Kasumi-1 (cell line): Measurements from ENCODE around the gene GATC.
"Not testable (repeated sequence)": the region's sequence is repeated elsewhere in the genome, so short reads cannot be mapped to it uniquely, and the experiment has no call there.

ENCODE experiments used
- DNase-seq, 2 experiments: peaks; one replicate each; lab custom pipeline; 2025; lab: John Stamatoyannopoulos, UW

GATC gene

DNA sequence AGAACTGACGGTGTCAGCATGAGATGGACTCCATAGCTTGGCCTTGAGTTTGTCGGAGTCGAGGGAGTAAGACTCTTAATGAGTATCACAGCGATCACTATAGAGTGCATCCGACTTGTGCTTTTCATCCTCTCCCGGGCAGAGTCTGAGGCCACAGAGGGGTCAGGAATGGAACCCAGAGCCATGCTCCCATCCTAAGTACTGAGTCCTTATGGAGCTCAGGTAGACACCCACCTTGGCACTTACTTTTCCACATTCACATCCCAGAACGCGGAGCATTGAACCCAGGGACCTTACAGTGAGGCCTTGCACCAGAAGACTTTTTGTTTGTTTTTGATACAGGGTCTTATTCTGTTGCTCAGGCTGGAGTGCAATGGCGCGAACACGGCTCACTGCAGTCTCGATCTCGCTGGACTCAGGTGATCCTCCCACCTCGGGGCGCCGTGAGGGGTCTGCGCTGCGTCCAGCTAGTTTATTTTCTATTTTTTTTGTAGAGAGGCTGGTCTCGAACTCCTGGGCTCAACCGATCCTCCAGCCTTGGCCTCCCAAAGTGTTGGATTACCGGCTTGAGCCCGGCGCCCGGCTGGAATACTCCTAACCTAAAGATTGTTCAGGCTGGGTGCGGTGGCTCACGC, 24.0 kb downstream of the GATC start:
- peak; percentile 16 to 19 for DNase-seq

GRCh38 chr12:120472521-120472920, 26.3 kb downstream of the GATC start:
- DNase-seq, result no peak

DNA sequence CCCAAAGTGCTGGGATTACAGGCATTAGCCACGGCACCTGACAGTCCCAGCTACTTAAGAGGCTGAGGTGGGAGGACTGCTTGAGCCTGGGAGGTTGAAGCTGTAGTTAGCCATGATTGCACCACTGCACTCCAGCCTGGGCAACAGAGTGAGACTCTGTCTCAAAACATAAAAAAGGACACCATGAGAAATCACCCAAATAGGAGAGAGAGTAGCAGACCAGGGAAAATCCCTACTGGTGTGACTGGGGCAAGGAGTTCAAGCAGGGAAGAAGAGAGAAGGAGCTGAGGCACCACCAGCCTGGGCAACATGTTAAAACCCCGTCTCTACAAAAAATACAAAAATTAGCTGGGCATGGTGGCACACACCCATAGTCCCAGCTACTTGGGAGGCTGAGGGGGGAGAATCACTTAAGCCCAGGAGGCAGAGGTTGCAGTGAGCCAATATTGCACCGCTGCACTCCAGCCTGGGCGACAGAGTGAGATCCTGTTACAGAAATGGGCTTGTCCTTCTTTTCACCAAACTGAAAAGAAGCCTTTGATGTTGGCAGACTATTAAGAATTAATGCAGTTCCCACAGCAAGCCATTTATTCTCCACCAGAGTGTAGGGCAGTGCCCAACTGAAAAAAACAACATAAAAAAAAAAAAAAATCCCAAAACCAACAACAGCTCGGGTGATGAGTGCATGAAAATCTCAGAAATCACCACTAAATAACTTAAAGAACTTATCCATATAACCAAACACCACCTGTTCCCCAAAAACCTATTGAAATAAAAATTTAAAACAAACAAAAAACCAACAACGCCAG, 27.8 kb downstream of the GATC start:
- no peak for DNase-seq

- peak; percentile 89 to 91 for DNase-seq
Observed at GRCh38 chr12:120474616-120474960, 28.3 kb downstream of the GATC start.

GRCh38 chr12:120475643-120476042, 29.4 kb downstream of the GATC start:
- no peak for DNase-seq

GRCh38 chr12:120479458-120479857, 33.2 kb downstream of the GATC start:
- DNase-seq, result no peak

DNA sequence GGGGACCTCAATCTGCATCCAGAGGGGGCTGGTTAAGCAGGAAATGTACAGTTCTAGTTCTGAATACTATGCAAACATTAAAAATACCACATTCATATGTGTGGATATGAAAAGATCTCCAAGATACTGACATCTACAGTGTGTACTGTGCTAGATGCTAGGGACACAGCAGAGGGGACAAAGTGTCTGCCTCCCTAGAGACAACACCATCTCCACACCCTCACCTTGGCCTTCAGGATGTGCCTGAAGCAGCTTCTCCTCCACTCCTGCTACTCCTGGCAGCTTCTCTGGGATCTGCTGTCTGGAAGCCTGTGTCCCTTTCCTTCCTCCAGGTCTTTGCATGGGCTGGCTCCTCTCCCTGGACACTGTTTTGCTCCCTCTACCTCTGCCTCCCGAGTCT, 34.0 kb downstream of the GATC start:
- DNase-seq, result no peak

GRCh38 chr12:120481022-120481767, 35.0 kb downstream of the GATC start:
- DNase-seq, result no peak

DNA sequence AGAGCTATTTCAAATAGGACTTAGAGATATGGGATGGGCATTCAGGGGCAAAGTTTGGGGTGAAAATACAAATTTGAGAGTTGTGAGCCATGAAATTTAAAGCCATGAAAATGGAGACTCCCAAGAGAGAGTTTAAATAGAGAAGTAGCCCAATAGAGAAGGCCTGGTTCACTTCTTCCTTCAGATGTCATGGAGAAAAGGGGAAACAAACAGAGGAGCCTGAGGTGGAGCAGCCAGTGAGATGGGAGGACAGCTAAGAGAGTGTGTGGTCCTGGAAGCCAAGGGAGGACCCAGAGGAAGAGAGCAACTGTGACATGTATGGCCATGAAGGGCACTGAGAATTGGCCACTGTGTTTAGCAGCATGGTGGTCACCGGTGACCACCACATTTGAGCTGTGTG, 37.4 kb downstream of the GATC start:
- peak; percentile 60 to 70 for DNase-seq

- no peak for DNase-seq
Observed at GRCh38 chr12:120485961-120486881, 40.0 kb downstream of the GATC start.

GRCh38 chr12:120487552-120487951, 41.3 kb downstream of the GATC start:
- not testable (repeated sequence) for DNase-seq

GRCh38 chr12:120488057-120488640, 41.9 kb downstream of the GATC start:
- no peak for DNase-seq

GRCh38 chr12:120489018-120489417, 42.8 kb downstream of the GATC start:
- no peak for DNase-seq

- DNase-seq, result no peak
Observed at GRCh38 chr12:120490325-120490724, 44.1 kb downstream of the GATC start.

GRCh38 chr12:120490833-120491512, 44.7 kb downstream of the GATC start:
- DNase-seq, result no peak

DNA sequence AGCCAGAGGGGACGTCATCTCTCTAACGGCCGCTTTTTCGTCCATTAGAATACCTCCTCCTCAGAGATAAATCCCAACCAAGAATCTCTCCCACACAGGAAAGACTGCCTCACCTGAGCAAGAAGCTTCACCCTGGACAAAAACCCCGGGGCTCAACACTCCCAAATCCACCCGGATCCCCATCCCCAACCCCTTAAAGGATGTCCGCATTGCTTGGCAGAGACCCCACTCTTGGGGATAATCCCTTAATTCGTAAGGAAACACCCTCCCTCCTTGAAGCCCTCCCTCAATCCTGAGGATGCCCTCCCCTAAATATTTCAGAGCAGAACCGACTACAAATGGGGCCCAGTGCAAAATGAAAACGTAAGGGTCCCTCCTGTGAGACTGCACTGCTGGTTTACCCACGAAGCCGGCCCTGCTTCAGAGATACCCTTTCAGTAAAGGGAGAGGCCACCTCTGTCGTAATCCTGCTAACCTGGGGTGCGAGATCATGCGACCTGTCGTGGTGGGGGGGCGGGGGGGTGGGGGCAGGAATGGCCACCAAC, 49.0 kb downstream of the GATC start:
- DNase-seq, result no peak

DNA sequence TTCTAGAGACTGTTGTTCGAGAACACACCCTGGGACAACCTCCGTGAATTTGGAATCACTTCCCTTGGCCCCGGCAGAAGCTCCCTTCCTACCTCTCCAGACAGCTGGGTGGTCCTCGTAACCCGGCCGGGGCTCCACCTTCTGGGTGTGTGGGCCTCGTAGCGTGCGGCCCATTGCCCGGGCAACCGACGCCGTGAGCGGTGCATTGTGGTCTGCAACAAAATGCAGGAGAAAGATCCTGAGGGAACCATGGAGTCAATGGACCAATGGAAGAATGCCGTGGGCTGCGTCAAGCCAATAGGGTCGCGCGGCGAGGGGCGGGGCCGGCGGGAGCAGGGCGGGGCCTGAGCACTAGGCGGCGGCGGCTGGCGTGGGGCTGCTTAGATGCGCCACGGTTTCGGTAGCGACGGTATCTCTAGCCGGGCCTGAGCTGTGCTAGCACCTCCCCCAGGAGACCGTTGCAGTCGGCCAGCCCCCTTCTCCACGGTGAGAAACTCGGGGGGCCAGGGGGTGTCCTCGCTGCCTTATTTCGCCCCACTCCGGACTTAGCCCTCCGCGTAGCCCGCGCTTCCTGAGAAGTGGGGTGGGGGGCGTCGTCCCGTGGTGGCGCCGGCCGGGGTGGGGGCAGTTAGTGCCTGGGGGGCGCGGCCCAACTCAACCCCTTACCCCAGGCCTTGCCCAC, 49.6 kb downstream of the GATC start, which contains the start of gene DYNLL1:
TSS of gene DYNLL1 (plus strand) at position 383 of the 682 bp plus-strand sequence. CDS start 309 bp downstream, outside the sequence.
- DNase-seq, result peak; percentile 91 to 92

DNA sequence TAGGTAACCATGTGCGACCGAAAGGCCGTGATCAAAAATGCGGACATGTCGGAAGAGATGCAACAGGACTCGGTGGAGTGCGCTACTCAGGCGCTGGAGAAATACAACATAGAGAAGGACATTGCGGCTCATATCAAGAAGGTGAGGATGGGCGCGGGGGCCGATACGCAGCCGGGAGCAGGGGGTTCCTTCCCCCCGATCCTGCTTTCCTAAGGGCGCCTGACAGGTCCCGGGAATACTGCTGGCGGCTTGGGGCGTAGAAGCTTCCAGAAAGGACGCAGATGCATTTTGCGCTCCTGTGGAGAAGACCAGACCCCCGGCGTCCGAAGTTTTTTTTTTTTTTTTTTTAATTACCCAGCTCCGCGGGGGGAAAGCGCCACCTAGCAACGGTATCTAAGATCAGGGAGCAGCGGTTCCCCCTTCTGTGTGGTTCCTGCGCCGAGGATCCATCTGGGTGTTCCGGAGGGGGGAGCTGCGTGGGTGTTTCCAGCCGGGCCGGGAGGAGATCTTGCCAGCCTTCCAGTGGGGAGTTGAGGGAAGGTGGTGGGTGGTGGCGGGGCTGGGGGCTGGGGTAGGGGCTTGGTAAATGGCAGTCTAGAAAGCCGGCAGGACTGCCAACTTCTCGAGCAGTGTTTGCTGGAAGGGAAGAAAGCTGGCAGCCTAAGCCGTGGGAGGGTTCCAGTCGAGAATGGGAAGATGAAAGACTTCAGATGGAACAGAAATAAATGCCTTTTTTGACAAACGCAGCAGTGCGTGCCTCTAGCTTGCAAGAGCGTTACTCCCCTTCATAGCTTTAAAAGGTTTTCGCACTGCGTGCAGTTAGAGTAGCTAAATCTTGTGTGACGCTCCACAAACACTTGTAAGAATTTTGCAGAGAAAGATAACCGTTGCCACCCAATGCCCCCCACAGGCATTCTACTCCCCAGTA, 50.4 kb downstream of the GATC start:
- DNase-seq, result peak; percentile 73 to 75
